Activated naive CD8-positive, alpha-beta T cell treated with anti-CD3 and anti-CD28 coated beads, Interleukin-2, amount 10 ng/mL, durations not matched to agents 7 days and 5 days (primary cell): ENCODE measurements around the gene MED13. TPM values are rescaled to one million over a fixed set of nuclear protein-coding genes. Genes with fewer than 3 reads are reported as not detected.
"Not testable (repeated sequence)": the region's sequence is repeated elsewhere in the genome, so short reads cannot be mapped to it uniquely, and the experiment has no call there.

Source experiments
- ATAC-seq: fragments of 150-1000 bp; cut with Tn5 transposase; one replicate; pipeline ENCODE4 v1.10.0; 2021; ENCODE audit warnings: low read depth, moderate library complexity
- POLR2A ChIA-PET: fragments of 350-600 bp; sonication (Branson Sonifier 250); formaldehyde crosslinking; loops from one replicate; lab custom pipeline; 2021; ENCODE audit warnings: antibody characterized with exemption; lab: Charles Lee
- DNase-seq: peaks from one replicate; pipeline ENCODE4 v3.0.0; 2021
- H3K27ac Mint-ChIP-seq: one replicate; pipeline ENCODE4 v1.8.0; 2022; ENCODE audit warnings: mild to moderate bottlenecking, mixed read lengths
- H3K27me3 Mint-ChIP-seq: one replicate; pipeline ENCODE4 v1.8.0; 2022; ENCODE audit warnings: mild to moderate bottlenecking, moderate library complexity, mixed read lengths
- H3K36me3 Mint-ChIP-seq: one replicate; pipeline ENCODE4 v1.8.0; 2021; ENCODE audit warnings: mild to moderate bottlenecking, mixed read lengths
- H3K4me1 Mint-ChIP-seq: one replicate; pipeline ENCODE4 v1.8.0; 2021; ENCODE audit warnings: mixed read lengths
- H3K4me3 Mint-ChIP-seq: one replicate; pipeline ENCODE4 v1.8.0; 2022; ENCODE audit warnings: mild to moderate bottlenecking, moderate library complexity, mixed read lengths
- H3K9me3 Mint-ChIP-seq: one replicate; pipeline ENCODE4 v1.8.0; 2021; ENCODE audit warnings: mixed read lengths
- total RNA-seq, 2 experiments: library from RNA; stranded (reverse); gene quantifications; one replicate each; pipeline ENCODE4 v1.2.3, GENCODE V29; 2021

Gene MED13
- total RNA-seq, 2 experiments from 2014 or later: 54.6 to 58.5 TPM

DNA sequence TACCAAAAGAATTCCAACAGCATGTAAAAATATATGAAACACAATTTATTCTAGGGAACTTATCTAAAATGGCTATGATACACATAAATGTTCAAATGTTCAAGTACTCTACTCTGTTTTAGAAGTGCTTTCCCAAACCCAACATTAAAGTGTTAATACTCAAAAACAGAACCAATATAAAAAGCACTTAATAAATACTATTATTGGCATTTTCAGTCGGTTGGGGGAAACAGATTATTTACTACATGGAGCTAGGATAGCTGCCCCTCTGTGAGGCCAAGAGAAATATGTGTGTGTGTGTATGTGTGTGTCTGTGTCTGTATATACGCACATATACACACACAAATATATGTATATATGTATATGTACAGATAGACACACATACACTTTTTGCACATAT, 169.7 kb downstream of the MED13 start:
- Mint-ChIP-seq H3K36me3 (peaks cover 10% of the 10 kb centered on the region), H3K4me3 (no peak overlapping the region), H3K9me3 (no peaks in the 10 kb centered on the region), H3K4me1 (no peaks in the 10 kb centered on the region), H3K27ac (no peak overlapping the region), H3K27me3 (no peaks in the 10 kb centered on the region)
- no peak for ATAC-seq
- DNase-seq: no peak
- POLR2A ChIA-PET: interaction anchor here (0.6 kb wide), 1 partner anchor 71 kb away, joined by 3 read pairs; no protein-coding TSS in a partner anchor

GRCh38 chr17:61894310-61894709, 170.8 kb downstream of the MED13 start:
- H3K4me3 Mint-ChIP-seq, H3K27me3 Mint-ChIP-seq, ATAC-seq, H3K4me1 Mint-ChIP-seq, DNase-seq, POLR2A ChIA-PET, H3K9me3 Mint-ChIP-seq, H3K27ac Mint-ChIP-seq, H3K36me3 Mint-ChIP-seq: not testable (repeated sequence)

Other genes starting within 250 kb of the MED13 start
- gene BRIP1, start 201.8 kb downstream of the MED13 start, total RNA-seq: 10 to 100 TPM; 20.1 TPM
- 10 to 100 TPM; 20.7 to 22.3 TPM for gene INTS2, start 137.3 kb downstream of the MED13 start, total RNA-seq